ENCODE results near the gene TNNT3. TPM values are rescaled to one million over a fixed set of nuclear protein-coding genes. Genes with fewer than 3 reads are reported as not detected.
"Not testable (repeated sequence)": the region's sequence is repeated elsewhere in the genome, so short reads cannot be mapped to it uniquely, and the experiment has no call there.

Gene TNNT3
- total RNA-seq, 1 donor from 2014 or later = 1.3 TPM

DNA sequence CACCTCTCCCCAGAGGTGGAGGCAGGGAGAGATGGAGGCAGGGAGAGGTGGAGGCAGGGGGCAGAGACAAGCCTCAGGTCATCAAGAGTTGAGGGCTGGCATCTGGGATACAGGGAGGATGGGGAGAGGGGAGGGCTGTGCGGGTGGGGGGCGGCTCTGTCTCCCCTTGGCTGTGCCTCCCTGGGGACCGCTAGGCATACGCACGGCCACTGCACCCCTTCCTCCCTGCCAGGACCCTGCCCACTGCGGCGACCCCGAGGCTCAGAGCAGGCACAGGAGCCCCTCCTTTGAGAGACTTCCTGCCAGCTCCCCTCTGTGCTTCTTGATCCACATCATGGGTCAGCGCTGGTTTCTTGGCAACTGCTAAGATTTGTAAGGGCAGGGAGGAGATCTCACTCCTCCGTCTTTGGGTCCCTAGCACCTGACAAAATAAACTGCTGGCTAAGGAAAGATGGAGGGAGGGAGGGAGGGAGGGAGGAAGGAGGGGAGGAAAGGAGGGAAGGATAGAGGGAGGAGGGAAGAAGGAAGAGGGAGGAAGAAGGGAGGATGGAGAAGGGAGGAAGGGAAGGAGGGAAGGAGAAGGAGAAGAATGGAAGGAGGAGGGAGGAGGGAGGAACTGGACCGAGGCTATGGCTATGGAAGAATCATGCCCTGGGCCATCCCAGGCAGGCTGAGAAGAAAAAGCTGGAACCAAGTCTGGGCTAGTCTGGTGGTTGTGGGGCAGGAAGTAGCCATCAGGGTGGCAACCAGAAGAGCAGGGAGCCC lies 46.3 kb upstream of the TNNT3 start:
- Mint-ChIP-seq H3K4me3 (ENCODE audit: unreplicated experiment) (no peak overlapping the region), H3K9me3 (ENCODE audit: low read depth) (no peaks in the 10 kb centered on the region), H3K36me3 (ENCODE audit: low read depth) (no peaks in the 10 kb centered on the region), H3K27ac (ENCODE audit: unreplicated experiment) (no peak overlapping the region), H3K4me1 (ENCODE audit: low read depth) (peaks cover 55% of the 10 kb centered on the region), H3K27me3 (ENCODE audit: low read depth) (no peaks in the 10 kb centered on the region)
- no peak for DNase-seq (ENCODE audit: low spot score)
- TF ChIP-seq, protein P1, sequence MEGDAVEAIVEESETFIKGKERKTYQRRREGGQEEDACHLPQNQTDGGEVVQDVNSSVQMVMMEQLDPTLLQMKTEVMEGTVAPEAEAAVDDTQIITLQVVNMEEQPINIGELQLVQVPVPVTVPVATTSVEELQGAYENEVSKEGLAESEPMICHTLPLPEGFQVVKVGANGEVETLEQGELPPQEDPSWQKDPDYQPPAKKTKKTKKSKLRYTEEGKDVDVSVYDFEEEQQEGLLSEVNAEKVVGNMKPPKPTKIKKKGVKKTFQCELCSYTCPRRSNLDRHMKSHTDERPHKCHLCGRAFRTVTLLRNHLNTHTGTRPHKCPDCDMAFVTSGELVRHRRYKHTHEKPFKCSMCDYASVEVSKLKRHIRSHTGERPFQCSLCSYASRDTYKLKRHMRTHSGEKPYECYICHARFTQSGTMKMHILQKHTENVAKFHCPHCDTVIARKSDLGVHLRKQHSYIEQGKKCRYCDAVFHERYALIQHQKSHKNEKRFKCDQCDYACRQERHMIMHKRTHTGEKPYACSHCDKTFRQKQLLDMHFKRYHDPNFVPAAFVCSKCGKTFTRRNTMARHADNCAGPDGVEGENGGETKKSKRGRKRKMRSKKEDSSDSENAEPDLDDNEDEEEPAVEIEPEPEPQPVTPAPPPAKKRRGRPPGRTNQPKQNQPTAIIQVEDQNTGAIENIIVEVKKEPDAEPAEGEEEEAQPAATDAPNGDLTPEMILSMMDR (IDR thresholded peaks at IDR 0.05) = no peak

DNA sequence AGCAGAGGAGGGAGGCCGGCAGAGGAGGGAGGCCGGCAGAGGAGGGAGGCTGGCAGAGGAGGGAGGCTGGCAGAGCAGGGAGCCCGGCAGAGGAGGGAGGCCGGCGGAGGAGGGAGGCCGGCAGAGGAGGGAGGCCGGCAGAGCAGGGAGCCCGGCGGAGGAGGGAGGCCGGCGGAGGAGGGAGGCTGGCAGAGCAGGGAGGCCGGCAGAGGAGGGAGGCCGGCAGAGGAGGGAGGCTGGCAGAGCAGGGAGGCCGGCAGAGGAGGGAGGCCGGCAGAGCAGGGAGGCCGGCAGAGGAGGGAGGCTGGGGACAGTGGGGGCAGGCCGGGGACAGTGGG lies 45.7 kb upstream of the TNNT3 start:
- not testable (repeated sequence) for H3K4me3 Mint-ChIP-seq (ENCODE audit: unreplicated experiment); H3K9me3 Mint-ChIP-seq (ENCODE audit: low read depth); H3K27me3 Mint-ChIP-seq (ENCODE audit: low read depth); H3K36me3 Mint-ChIP-seq (ENCODE audit: low read depth); DNase-seq (ENCODE audit: low spot score); H3K27ac Mint-ChIP-seq (ENCODE audit: unreplicated experiment)
- peaks cover 54% of the 10 kb centered on the region for H3K4me1 Mint-ChIP-seq (ENCODE audit: low read depth)

DNA sequence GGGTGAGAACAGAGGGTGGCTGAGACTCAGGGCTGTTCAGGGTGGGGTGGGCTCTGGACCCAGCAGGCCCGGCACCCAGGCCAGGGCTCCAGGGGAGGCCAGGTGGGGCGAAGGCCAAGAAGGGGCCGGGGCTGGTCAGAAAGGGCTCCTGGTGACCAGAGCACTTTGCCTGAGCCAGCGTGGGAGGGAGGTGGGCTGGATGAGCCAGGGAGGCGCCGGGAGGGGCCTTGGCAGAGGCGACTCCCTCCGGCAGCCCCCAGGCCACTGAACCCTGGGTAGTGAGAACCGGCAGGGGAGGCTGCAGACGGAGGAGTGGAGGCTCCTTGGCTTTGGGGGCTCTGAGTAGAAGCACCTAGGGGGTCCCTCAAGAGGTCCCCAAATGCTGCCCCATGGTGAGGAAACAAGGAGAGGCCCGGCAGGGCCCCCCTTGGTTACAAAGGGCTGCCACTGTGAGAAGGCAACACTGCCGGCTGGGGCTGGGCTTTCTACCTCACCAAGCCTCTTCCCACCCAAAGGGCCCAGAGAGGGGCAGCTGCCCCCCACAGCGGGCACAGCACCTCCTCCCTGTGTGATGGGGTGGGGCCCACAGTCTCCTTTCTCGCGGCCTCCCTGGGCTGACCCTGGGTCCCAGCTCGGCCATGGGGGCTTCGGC lies 44.9 kb upstream of the TNNT3 start:
- H3K4me1 Mint-ChIP-seq (ENCODE audit: low read depth) = peaks cover 49% of the 10 kb centered on the region

DNA sequence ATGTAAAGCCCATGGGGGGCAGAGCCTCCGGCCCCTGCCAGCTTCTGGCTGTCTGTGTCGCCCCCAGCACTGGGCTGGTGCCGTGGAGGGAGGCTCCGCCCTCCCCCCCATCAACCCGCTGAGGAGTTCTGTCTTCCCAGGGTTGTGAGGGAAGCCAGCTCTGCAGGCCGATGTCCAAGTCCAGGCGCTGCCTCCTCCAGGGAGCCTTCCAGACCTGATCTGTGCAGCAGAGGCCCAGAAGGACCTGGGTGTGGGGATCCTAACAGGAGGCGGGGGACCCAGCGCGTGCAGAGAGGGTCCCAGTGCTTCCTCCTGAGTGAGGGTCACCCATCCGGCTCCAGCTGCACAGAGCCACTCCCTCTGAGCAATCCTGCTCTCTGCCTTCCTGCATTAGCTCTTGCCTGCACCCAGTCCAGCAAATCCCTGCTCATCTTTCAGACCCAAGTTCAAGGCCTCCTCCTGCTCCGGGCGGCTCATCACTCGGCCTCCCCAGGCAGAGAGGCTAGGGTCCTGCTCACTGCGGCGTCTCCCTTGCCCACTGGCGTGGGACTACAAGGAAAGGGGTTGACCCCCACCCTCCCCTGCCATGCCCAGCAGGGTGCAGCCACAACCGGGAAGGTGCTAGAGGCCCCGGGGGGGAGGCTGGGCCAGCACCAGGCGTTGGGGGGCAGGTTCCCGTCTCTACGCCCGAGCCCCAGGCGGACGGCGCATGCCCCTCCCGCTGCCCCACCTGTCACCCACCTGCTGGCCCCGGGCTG lies 44.2 kb upstream of the TNNT3 start:
- DNase-seq (ENCODE audit: low spot score) = peak; percentile 94
- Mint-ChIP-seq H3K27ac (ENCODE audit: unreplicated experiment) (peak overlapping the region; percentile 83), H3K4me1 (ENCODE audit: low read depth) (peaks cover 53% of the 10 kb centered on the region), H3K27me3 (ENCODE audit: low read depth) (no peaks in the 10 kb centered on the region), H3K4me3 (ENCODE audit: unreplicated experiment) (no peak overlapping the region), H3K36me3 (ENCODE audit: low read depth) (no peaks in the 10 kb centered on the region), H3K9me3 (ENCODE audit: low read depth) (no peaks in the 10 kb centered on the region)
- TF ChIP-seq, protein P1 (IDR thresholded peaks at IDR 0.05) = no peak

More for the DNA sequence above, 44.9 kb upstream of the TNNT3 start:
- H3K36me3 Mint-ChIP-seq (ENCODE audit: low read depth); H3K27ac Mint-ChIP-seq (ENCODE audit: unreplicated experiment); H3K9me3 Mint-ChIP-seq (ENCODE audit: low read depth); H3K4me3 Mint-ChIP-seq (ENCODE audit: unreplicated experiment); H3K27me3 Mint-ChIP-seq (ENCODE audit: low read depth): not testable (repeated sequence)
- peak; percentile 75 for DNase-seq (ENCODE audit: low spot score)

DNA sequence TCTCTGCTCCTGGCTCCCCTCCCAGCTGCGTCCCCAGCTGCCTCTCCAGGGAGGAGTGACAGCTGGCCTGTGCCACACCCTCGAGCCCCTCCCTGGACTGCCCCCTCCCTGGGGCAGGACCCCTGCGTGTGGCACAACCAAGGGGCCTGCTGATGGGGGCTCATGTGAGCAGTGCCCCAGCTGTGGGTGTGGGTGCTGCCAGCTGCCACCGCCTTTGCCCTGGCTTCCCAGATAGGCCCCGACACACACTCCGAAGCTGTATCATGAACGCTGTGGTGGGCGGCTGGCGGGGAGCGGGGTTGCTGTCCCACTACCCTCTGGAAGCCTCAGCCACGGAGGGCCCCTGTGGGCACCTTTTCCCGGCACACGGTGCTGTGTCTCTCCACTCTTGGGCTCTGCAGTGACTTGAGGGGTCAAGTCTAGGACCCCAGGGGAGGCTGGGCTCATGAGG lies 43.6 kb upstream of the TNNT3 start:
- H3K9me3 Mint-ChIP-seq (ENCODE audit: low read depth); H3K4me3 Mint-ChIP-seq (ENCODE audit: unreplicated experiment); H3K36me3 Mint-ChIP-seq (ENCODE audit: low read depth); H3K27me3 Mint-ChIP-seq (ENCODE audit: low read depth): not testable (repeated sequence)
- peak overlapping the region; percentile 87 for H3K27ac Mint-ChIP-seq (ENCODE audit: unreplicated experiment)
- peaks cover 51% of the 10 kb centered on the region for H3K4me1 Mint-ChIP-seq (ENCODE audit: low read depth)
- peak; percentile 77 for DNase-seq (ENCODE audit: low spot score)

DNA sequence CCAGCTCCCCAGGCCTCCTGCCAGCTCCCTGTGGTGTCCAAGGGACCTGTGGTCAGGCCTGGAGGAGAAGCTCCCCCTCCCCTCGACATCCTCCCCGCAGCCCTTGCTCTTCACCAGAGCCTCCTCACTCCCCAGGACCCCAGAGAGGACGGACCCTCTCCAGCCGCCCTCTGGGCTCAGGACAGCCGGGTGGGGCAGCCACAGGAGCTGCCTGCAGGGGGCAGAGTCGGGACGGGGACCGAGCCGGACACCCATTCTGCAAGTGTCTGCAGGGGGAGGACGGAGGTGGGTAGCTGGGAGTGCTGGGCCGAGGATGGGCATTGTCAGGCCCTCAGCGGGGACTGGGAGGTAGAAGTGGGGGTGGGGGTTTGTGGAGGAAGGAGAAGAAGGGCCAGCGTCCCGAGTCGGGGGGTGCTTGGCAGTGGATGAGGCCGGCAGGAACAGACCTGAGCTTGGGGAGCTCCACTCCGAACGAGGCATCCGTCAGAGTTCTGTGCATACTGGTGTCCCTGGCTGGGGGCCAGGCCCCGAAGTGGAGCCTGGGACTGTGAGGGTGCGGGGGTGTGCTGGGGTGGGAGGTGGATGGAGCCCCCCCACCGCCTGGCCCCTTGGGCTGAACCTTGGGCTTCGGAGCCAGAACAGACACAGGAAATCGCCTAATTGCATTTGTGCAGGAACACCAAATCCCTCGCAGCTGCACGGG lies 43.0 kb upstream of the TNNT3 start:
- Mint-ChIP-seq H3K4me3 (ENCODE audit: unreplicated experiment) (peak overlapping the region; percentile 31), H3K27ac (ENCODE audit: unreplicated experiment) (peak overlapping the region; percentile 87)
- peak; percentile 96 for DNase-seq (ENCODE audit: low spot score)

More for the DNA sequence above, 43.0 kb upstream of the TNNT3 start:
- TF ChIP-seq, protein P1 (IDR thresholded peaks at IDR 0.05) = peak; percentile 83
- H3K36me3 Mint-ChIP-seq (ENCODE audit: low read depth) = no peaks in the 10 kb centered on the region
- no peaks in the 10 kb centered on the region for H3K9me3 Mint-ChIP-seq (ENCODE audit: low read depth)
- no peaks in the 10 kb centered on the region for H3K27me3 Mint-ChIP-seq (ENCODE audit: low read depth)
- peaks cover 49% of the 10 kb centered on the region for H3K4me1 Mint-ChIP-seq (ENCODE audit: low read depth)
